DOHH2 (cell line): Measurements from ENCODE around the gene SLC3A2.

Experiments used
- H3F3A ChIP-seq: fragments of 200-600 bp; sonication (generic), shearing (Covaris generic); 2 replicates; pipeline ENCODE4 v1.6.0; 2016; ENCODE audit warnings: antibody characterized with exemption, mild to moderate bottlenecking; ENCODE audit not compliant: control insufficient read depth, insufficient read depth
- H3K27ac ChIP-seq: fragments of 200-600 bp; sonication (generic); 2 replicates; pipeline ENCODE4 v1.5.1; 2014; ENCODE audit warnings: low read depth, mild to moderate bottlenecking, low read length, moderate library complexity
- H3K27me3 ChIP-seq: fragments of 200-600 bp; sonication (generic); 2 replicates; pipeline ENCODE4 v1.6.1; 2014; ENCODE audit warnings: mild to moderate bottlenecking, low read length, mixed read lengths; ENCODE audit not compliant: control insufficient read depth
- H3K36me3 ChIP-seq: fragments of 200-600 bp; sonication (generic); 2 replicates; pipeline ENCODE4 v1.6.1; 2014; ENCODE audit warnings: mild to moderate bottlenecking, low read length, moderate library complexity, mixed read lengths; ENCODE audit not compliant: control insufficient read depth
- H3K4me1 ChIP-seq: fragments of 200-600 bp; sonication (generic); 2 replicates; pipeline ENCODE4 v1.6.1; 2014; ENCODE audit warnings: mild to moderate bottlenecking, low read length, mixed read lengths; ENCODE audit not compliant: control insufficient read depth
- H3K4me2 ChIP-seq: fragments of 200-600 bp; sonication (generic); 2 replicates; pipeline ENCODE4 v1.6.0; 2014; ENCODE audit warnings: mild to moderate bottlenecking, low read length, moderate library complexity
- H3K4me3 ChIP-seq: fragments of 200-600 bp; sonication (generic); 2 replicates; pipeline ENCODE4 v1.5.1; 2014; ENCODE audit warnings: mild to moderate bottlenecking, low read length, mixed read lengths
- H3K79me2 ChIP-seq: fragments of 200-600 bp; sonication (generic); 2 replicates; pipeline ENCODE4 v1.6.1; 2014; ENCODE audit warnings: mild to moderate bottlenecking, low read length, mixed read lengths; ENCODE audit not compliant: control insufficient read depth
- H3K9me2 ChIP-seq: fragments of 200-600 bp; sonication (generic); replicated peaks from 2 replicates; pipeline ENCODE4 v1.6.1; 2014; ENCODE audit warnings: mild to moderate bottlenecking, low read length, mixed read lengths; ENCODE audit not compliant: control insufficient read depth
- H3K9me3 ChIP-seq: fragments of 200-600 bp; sonication (generic); 2 replicates; pipeline ENCODE4 v1.6.1; 2014; ENCODE audit warnings: antibody characterized with exemption, low read length, mixed read lengths; ENCODE audit not compliant: control insufficient read depth, insufficient read depth
- H4K20me1 ChIP-seq: fragments of 200-600 bp; sonication (generic); 2 replicates; pipeline ENCODE4 v1.6.0; 2014; ENCODE audit warnings: low read depth, mild to moderate bottlenecking, antibody characterized with exemption, low read length, moderate library complexity; ENCODE audit not compliant: control insufficient read depth, insufficient read depth
- CTCF ChIP-seq: fragments of 200-600 bp; sonication (generic); IDR thresholded peaks from one replicate; pipeline ENCODE4 v1.5.1; 2014; ENCODE audit warnings: antibody characterized with exemption, mild to moderate bottlenecking, low read depth, low read length; ENCODE audit not compliant: poor library complexity, severe bottlenecking
- EZH2phosphoT487 ChIP-seq: fragments of 200-600 bp; sonication (generic); IDR thresholded peaks from 2 replicates; pipeline ENCODE4 v1.6.1; 2017; ENCODE audit warnings: borderline replicate concordance, mild to moderate bottlenecking, antibody characterized with exemption, low read length, moderate library complexity, mixed read lengths

The SLC3A2 gene

GRCh38 chr11:62905927-62906531 lies 25.3 kb downstream of the SLC3A2 start:
- Histone ChIP-seq H3K9me2 (no peaks in the 10 kb centered on the region), H4K20me1 (no peaks in the 10 kb centered on the region), H3K4me2 (no peak overlapping the region), H3K4me3 (no peak overlapping the region), H3K9me3 (no peaks in the 10 kb centered on the region), H3K36me3 (no peaks in the 10 kb centered on the region), H3K27ac (no peak overlapping the region), H3K27me3 (peaks cover 42% of the 10 kb centered on the region), H3F3A (no peaks in the 10 kb centered on the region), H3K79me2 (no peaks in the 10 kb centered on the region), H3K4me1 (no peaks in the 10 kb centered on the region)
- TF ChIP-seq EZH2phosphoT487 (no peak), CTCF (peak; percentile 98)

GRCh38 chr11:62908468-62909072 lies 27.9 kb downstream of the SLC3A2 start:
- peaks cover 32% of the 10 kb centered on the region for H3K27me3 ChIP-seq
- no peaks in the 10 kb centered on the region for H4K20me1 ChIP-seq
- no peaks in the 10 kb centered on the region for H3K4me1 ChIP-seq
- H3K79me2 ChIP-seq = no peaks in the 10 kb centered on the region
- H3F3A ChIP-seq = no peaks in the 10 kb centered on the region
- H3K4me2 ChIP-seq = no peak overlapping the region
- TF ChIP-seq EZH2phosphoT487 (no peak), CTCF (no peak)
- no peaks in the 10 kb centered on the region for H3K9me3 ChIP-seq
- no peak overlapping the region for H3K4me3 ChIP-seq
- H3K9me2 ChIP-seq = no peaks in the 10 kb centered on the region
- no peak overlapping the region for H3K27ac ChIP-seq
- no peaks in the 10 kb centered on the region for H3K36me3 ChIP-seq

GRCh38 chr11:62909107-62909894 lies 28.6 kb downstream of the SLC3A2 start:
- Histone ChIP-seq H3K36me3 (no peaks in the 10 kb centered on the region), H3K4me2 (no peak overlapping the region), H3K9me3 (no peaks in the 10 kb centered on the region), H3K4me3 (no peak overlapping the region), H3K4me1 (no peaks in the 10 kb centered on the region), H3K9me2 (no peaks in the 10 kb centered on the region), H3K27me3 (peaks cover 32% of the 10 kb centered on the region), H3K27ac (no peak overlapping the region), H3F3A (no peaks in the 10 kb centered on the region), H3K79me2 (no peaks in the 10 kb centered on the region), H4K20me1 (no peaks in the 10 kb centered on the region)
- TF ChIP-seq EZH2phosphoT487 (no peak), CTCF (peak; percentile 72)
